ENCODE data around the gene CCDC157. TPM values are rescaled to one million over a fixed set of nuclear protein-coding genes. Genes with fewer than 3 reads are reported as not detected.
A peak's percentile ranks its signal among the peaks of the same experiment; 100 is the strongest.

CCDC157 gene
- total RNA-seq, 2 donors from 2014 or later = 6.1 to 7.2 TPM

- H3K4me1 ChIP-seq (ENCODE audit: control insufficient read depth, insufficient read depth, low read length) = no peaks in the 10 kb centered on the region
- no peak for DNase-seq
- Mint-ChIP-seq H3K4me1 (no peaks in the 10 kb centered on the region), H3K36me3 (ENCODE audit: low read depth) (peaks cover 7% of the 10 kb centered on the region), H3K4me3 (no peak overlapping the region), H3K9me3 (no peaks in the 10 kb centered on the region), H3K27me3 (ENCODE audit: insufficient read depth) (no peaks in the 10 kb centered on the region), H3K27ac (no peak overlapping the region)
- H3K36me3 ChIP-seq (ENCODE audit: control insufficient read depth, insufficient read depth, low read length) = no peaks in the 10 kb centered on the region
- WGBS, 2 experiments (ENCODE audit: insufficient coverage in 1 of 2, insufficient read length in 1 of 2) = 92 to 96% methylated on average over 4 to 9 of the region's 9 CpGs
- H3K4me3 ChIP-seq (ENCODE audit: low read length) = no peak overlapping the region
- H3K9me3 ChIP-seq (ENCODE audit: control insufficient read depth, low read length) = no peaks in the 10 kb centered on the region
- TF ChIP-seq, protein P1, sequence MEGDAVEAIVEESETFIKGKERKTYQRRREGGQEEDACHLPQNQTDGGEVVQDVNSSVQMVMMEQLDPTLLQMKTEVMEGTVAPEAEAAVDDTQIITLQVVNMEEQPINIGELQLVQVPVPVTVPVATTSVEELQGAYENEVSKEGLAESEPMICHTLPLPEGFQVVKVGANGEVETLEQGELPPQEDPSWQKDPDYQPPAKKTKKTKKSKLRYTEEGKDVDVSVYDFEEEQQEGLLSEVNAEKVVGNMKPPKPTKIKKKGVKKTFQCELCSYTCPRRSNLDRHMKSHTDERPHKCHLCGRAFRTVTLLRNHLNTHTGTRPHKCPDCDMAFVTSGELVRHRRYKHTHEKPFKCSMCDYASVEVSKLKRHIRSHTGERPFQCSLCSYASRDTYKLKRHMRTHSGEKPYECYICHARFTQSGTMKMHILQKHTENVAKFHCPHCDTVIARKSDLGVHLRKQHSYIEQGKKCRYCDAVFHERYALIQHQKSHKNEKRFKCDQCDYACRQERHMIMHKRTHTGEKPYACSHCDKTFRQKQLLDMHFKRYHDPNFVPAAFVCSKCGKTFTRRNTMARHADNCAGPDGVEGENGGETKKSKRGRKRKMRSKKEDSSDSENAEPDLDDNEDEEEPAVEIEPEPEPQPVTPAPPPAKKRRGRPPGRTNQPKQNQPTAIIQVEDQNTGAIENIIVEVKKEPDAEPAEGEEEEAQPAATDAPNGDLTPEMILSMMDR (conservative IDR thresholded peaks at IDR 0.05) = no peak
- H3K27me3 ChIP-seq (ENCODE audit: control insufficient read depth, insufficient read depth, low read length, poor library complexity, severe bottlenecking) = no peaks in the 10 kb centered on the region
- H3K27ac ChIP-seq (ENCODE audit: low read depth, low read length) = no peak overlapping the region
- H3K9ac ChIP-seq (ENCODE audit: extremely low read depth, low read length, poor library complexity, severe bottlenecking) = no peak overlapping the region
Measured at GRCh38 chr22:30371321-30371720, 14.5 kb downstream of the CCDC157 start.

- TF ChIP-seq, protein P1 (conservative IDR thresholded peaks at IDR 0.05) = peak; percentile 30
- no peaks in the 10 kb centered on the region for H3K27me3 ChIP-seq (ENCODE audit: control insufficient read depth, insufficient read depth, low read length, poor library complexity, severe bottlenecking)
Measured at GRCh38 chr22:30371981-30372380, 15.2 kb downstream of the CCDC157 start.

DNA sequence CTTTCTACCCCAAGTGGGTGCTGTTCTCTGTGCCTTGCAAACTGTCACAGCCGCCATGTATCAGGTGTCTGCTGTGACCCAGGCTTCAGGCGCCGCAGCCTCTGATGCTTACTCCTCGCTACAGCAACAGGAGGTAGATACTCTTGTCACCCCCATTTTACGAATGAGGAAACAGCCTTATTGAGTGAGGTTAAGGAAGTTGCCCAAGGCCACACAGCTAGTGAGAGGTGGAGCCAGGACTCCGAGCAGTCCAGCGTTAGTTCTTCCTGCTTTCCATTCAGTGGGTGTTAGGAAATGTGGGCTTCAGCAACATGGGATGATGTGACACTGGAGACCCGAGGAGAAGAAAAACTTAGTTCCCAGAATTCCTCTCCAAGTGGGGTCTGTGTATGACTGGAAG lies 16.1 kb downstream of the CCDC157 start:
- WGBS, 2 experiments (ENCODE audit: insufficient coverage in 1 of 2, insufficient read length in 1 of 2) = 90 to 96% methylated on average over 8 of the region's 8 CpGs
- Mint-ChIP-seq H3K9me3 (no peaks in the 10 kb centered on the region), H3K4me1 (no peaks in the 10 kb centered on the region), H3K4me3 (no peak overlapping the region), H3K27ac (no peak overlapping the region), H3K36me3 (ENCODE audit: low read depth) (peaks cover 7% of the 10 kb centered on the region), H3K27me3 (ENCODE audit: insufficient read depth) (no peaks in the 10 kb centered on the region)
- Histone ChIP-seq H3K27ac (ENCODE audit: low read depth, low read length) (no peak overlapping the region), H3K9me3 (ENCODE audit: control insufficient read depth, low read length) (no peaks in the 10 kb centered on the region), H3K9ac (ENCODE audit: extremely low read depth, low read length, poor library complexity, severe bottlenecking) (no peak overlapping the region), H3K36me3 (ENCODE audit: control insufficient read depth, insufficient read depth, low read length) (no peaks in the 10 kb centered on the region), H3K4me3 (ENCODE audit: low read length) (no peak overlapping the region), H3K4me1 (ENCODE audit: control insufficient read depth, insufficient read depth, low read length) (no peaks in the 10 kb centered on the region), H3K27me3 (ENCODE audit: control insufficient read depth, insufficient read depth, low read length, poor library complexity, severe bottlenecking) (no peaks in the 10 kb centered on the region)
- TF ChIP-seq, protein P1 (conservative IDR thresholded peaks at IDR 0.05) = no peak
- DNase-seq = no peak

More at GRCh38 chr22:30371981-30372380, 15.2 kb downstream of the CCDC157 start:
- no peaks in the 10 kb centered on the region for H3K27me3 Mint-ChIP-seq (ENCODE audit: insufficient read depth)
- no peaks in the 10 kb centered on the region for H3K4me1 Mint-ChIP-seq
- H3K9me3 ChIP-seq (ENCODE audit: control insufficient read depth, low read length) = no peaks in the 10 kb centered on the region
- H3K9me3 Mint-ChIP-seq = no peaks in the 10 kb centered on the region
- H3K4me3 Mint-ChIP-seq = no peak overlapping the region
- H3K27ac ChIP-seq (ENCODE audit: low read depth, low read length) = no peak overlapping the region
- H3K9ac ChIP-seq (ENCODE audit: extremely low read depth, low read length, poor library complexity, severe bottlenecking) = no peak overlapping the region
- H3K4me3 ChIP-seq (ENCODE audit: low read length) = no peak overlapping the region
- no peaks in the 10 kb centered on the region for H3K36me3 ChIP-seq (ENCODE audit: control insufficient read depth, insufficient read depth, low read length)
- peaks cover 4% of the 10 kb centered on the region for H3K36me3 Mint-ChIP-seq (ENCODE audit: low read depth)
- DNase-seq = no peak
- WGBS, 2 experiments (ENCODE audit: insufficient coverage in 1 of 2, insufficient read length in 1 of 2) = 92 to 94% methylated on average over 5 to 13 of the region's 13 CpGs
- H3K4me1 ChIP-seq (ENCODE audit: control insufficient read depth, insufficient read depth, low read length) = no peaks in the 10 kb centered on the region
- H3K27ac Mint-ChIP-seq = no peak overlapping the region

Data from endodermal cell (in vitro differentiated cells).